Right cardiac atrium (tissue), 5 donors: ENCODE measurements around the gene PROCR. TPM values are rescaled to one million over a fixed set of nuclear protein-coding genes. Genes with fewer than 3 reads are reported as not detected.
"Not testable (repeated sequence)": the region's sequence is repeated elsewhere in the genome, so short reads cannot be mapped to it uniquely, and the experiment has no call there.

Source experiments
- ATAC-seq, 2 donors: fragments of 200-7000 bp; cut with Tn5 transposase; one replicate each; pipeline versions ENCODE4 v1.8.0 to v1.9.1; 2020; ENCODE audit warnings: moderate library complexity in 2 of 2, mild to moderate bottlenecking in 1 of 2
- DNase-seq, 3 donors: peaks; one replicate each; pipeline ENCODE4 v3.0.0-alpha.2; 2020
- H3K27ac ChIP-seq: one replicate; pipeline ENCODE4 v1.5.1; 2013; ENCODE audit warnings: mild to moderate bottlenecking, low read length, control low read depth, moderate library complexity
- H3K27me3 ChIP-seq: one replicate; pipeline ENCODE4 v1.6.1; 2013; ENCODE audit not compliant: control insufficient read depth, insufficient read depth
- H3K4me1 ChIP-seq: one replicate; pipeline ENCODE4 v1.6.1; 2013; ENCODE audit warnings: low read length; ENCODE audit not compliant: control insufficient read depth, insufficient read depth
- H3K4me3 ChIP-seq: one replicate; pipeline ENCODE4 v1.5.1; 2013; ENCODE audit warnings: low read length, control low read depth
- H3K9me3 ChIP-seq: one replicate; pipeline ENCODE4 v1.6.1; 2013; ENCODE audit warnings: low read length; ENCODE audit not compliant: control insufficient read depth
- WGBS: extraction: QIAGEN DNeasy Blood & Tissue Kit; methylation state at CpG from one replicate; pipeline ENCODE4 v1.1.7; 2013; 5-methylcytosine and 5-hydroxymethylcytosine counted together
- intact Hi-C, 4 donors: fragments of 100-400 bp; cut with DNase I; formaldehyde crosslinking; loops; one replicate each; pipeline versions ENCODE4 v1.11.0 to v1.14.0; 2022 to 2023
- polyA plus RNA-seq: library from polyadenylated mRNA; stranded (reverse); fragments of 200-250 nt; gene quantifications from one replicate; pipeline ENCODE4 v1.2.3, GENCODE V29; 2013
- total RNA-seq, 4 donors: library from RNA; stranded (reverse); fragmentation: NEBNext Ultra II Directional; extraction: Animal tissue kit (Norgen Biotek cat#: 25700); gene quantifications; one replicate each; pipeline ENCODE4 v1.2.1, GENCODE V29; 2021
- donor health status: healthy with polysubstance abuse.
- donor health status: DM: no; HTN: yes; CAD: no.
- donor health status: DM: no; HTN: no; CAD: no.
- donor health status: DM: no; HTN: yes; CAD: no; lungs with severe emphysema.
- donor health status: DM: yes; HTN: yes; CAD: no.

Gene PROCR
- total and polyA plus RNA-seq, 5 donors: 12.9 to 43.7 (median 23.0) TPM

- 91% methylated on average over 11 of the region's 11 CpGs for WGBS
- intact Hi-C loops: no loop called here
- ATAC-seq (no peak), DNase-seq (no peak)
- Histone ChIP-seq H3K9me3 (no peaks in the 10 kb centered on the region), H3K27me3 (no peaks in the 10 kb centered on the region), H3K4me1 (no peaks in the 10 kb centered on the region), H3K4me3 (no peak overlapping the region), H3K27ac (no peak overlapping the region)
These were observed 7.7 kb downstream of the PROCR start for GRCh38 chr20:35179292-35180212.

- H3K4me1 ChIP-seq: no peaks in the 10 kb centered on the region
- H3K4me3 ChIP-seq: no peak overlapping the region
- no peak for ATAC-seq
- no peak for DNase-seq
- no peaks in the 10 kb centered on the region for H3K27me3 ChIP-seq
- WGBS: 89% methylated on average over 5 of the region's 5 CpGs
- intact Hi-C loops: no loop called here
- H3K9me3 ChIP-seq: no peaks in the 10 kb centered on the region
- H3K27ac ChIP-seq: no peak overlapping the region
These were observed 8.4 kb downstream of the PROCR start for GRCh38 chr20:35180266-35180665.

- H3K27me3 ChIP-seq: no peaks in the 10 kb centered on the region
- intact Hi-C loops: no loop called here
- H3K9me3 ChIP-seq: no peaks in the 10 kb centered on the region
- DNase-seq: no peak
- H3K27ac ChIP-seq: no peak overlapping the region
- no peaks in the 10 kb centered on the region for H3K4me1 ChIP-seq
- H3K4me3 ChIP-seq: no peak overlapping the region
- ATAC-seq: no peak
These were observed 9.9 kb downstream of the PROCR start for GRCh38 chr20:35181731-35182130.

- H3K27me3 ChIP-seq, intact Hi-C loops, H3K4me3 ChIP-seq, H3K4me1 ChIP-seq, H3K27ac ChIP-seq, DNase-seq, ATAC-seq, H3K9me3 ChIP-seq: not testable (repeated sequence)
- WGBS: 90% methylated on average over 10 of the region's 10 CpGs
These were observed 14.9 kb downstream of the PROCR start for GRCh38 chr20:35186691-35187289.

- intact Hi-C loops: no loop called here
- Histone ChIP-seq H3K27ac (no peak overlapping the region), H3K9me3 (no peaks in the 10 kb centered on the region), H3K4me3 (no peak overlapping the region), H3K4me1 (no peaks in the 10 kb centered on the region), H3K27me3 (no peaks in the 10 kb centered on the region)
- ATAC-seq (no peak), DNase-seq (no peak)
- 69% methylated on average over 5 of the region's 5 CpGs for WGBS
These were observed 15.8 kb downstream of the PROCR start for GRCh38 chr20:35187584-35188190.

- intact Hi-C loops, DNase-seq, ATAC-seq, H3K9me3 ChIP-seq, H3K4me1 ChIP-seq, H3K4me3 ChIP-seq, H3K27me3 ChIP-seq, H3K27ac ChIP-seq: not testable (repeated sequence)
- 88% methylated on average over 8 of the region's 8 CpGs for WGBS
These were observed 17.4 kb downstream of the PROCR start for GRCh38 chr20:35189223-35189622.

GRCh38 chr20:35190556-35190955 lies 18.7 kb downstream of the PROCR start:
- no peak for ATAC-seq

GRCh38 chr20:35191419-35192117 lies 19.7 kb downstream of the PROCR start:
- DNase-seq (no peak), ATAC-seq (peak; percentile 57 to 66)
- Histone ChIP-seq H3K4me1 (no peaks in the 10 kb centered on the region), H3K9me3 (no peaks in the 10 kb centered on the region), H3K27me3 (no peaks in the 10 kb centered on the region), H3K27ac (no peak overlapping the region), H3K4me3 (no peak overlapping the region)
- 52% methylated on average over 5 of the region's 5 CpGs for WGBS
- intact Hi-C loops: no loop called here

More at GRCh38 chr20:35190556-35190955, 18.7 kb downstream of the PROCR start:
- no peaks in the 10 kb centered on the region for H3K9me3 ChIP-seq
- no peak overlapping the region for H3K4me3 ChIP-seq
- no peak overlapping the region for H3K27ac ChIP-seq
- DNase-seq: no peak
- WGBS: 77% methylated on average over 6 of the region's 6 CpGs
- H3K4me1 ChIP-seq: no peaks in the 10 kb centered on the region
- intact Hi-C loops: no loop called here
- no peaks in the 10 kb centered on the region for H3K27me3 ChIP-seq

- Histone ChIP-seq H3K27me3 (no peaks in the 10 kb centered on the region), H3K27ac (no peak overlapping the region), H3K4me3 (no peak overlapping the region), H3K4me1 (no peaks in the 10 kb centered on the region), H3K9me3 (no peaks in the 10 kb centered on the region)
- peak; percentile 38 to 53 for ATAC-seq
- intact Hi-C loops: no loop called here
- peak in 2 of 3 donors; percentile 39 to 70 for DNase-seq
- 36% methylated on average over 9 of the region's 9 CpGs for WGBS
These were observed 20.4 kb downstream of the PROCR start for GRCh38 chr20:35192118-35192872.

GRCh38 chr20:35193031-35193791 lies 21.3 kb downstream of the PROCR start:
- H3K9me3 ChIP-seq, DNase-seq, H3K4me3 ChIP-seq, intact Hi-C loops, ATAC-seq, H3K27ac ChIP-seq, H3K27me3 ChIP-seq, H3K4me1 ChIP-seq: not testable (repeated sequence)
- WGBS: 93% methylated on average over 9 of the region's 9 CpGs
